ENCODE data around the gene TXLNB.
"Not testable (repeated sequence)": the region's sequence is repeated elsewhere in the genome, so short reads cannot be mapped to it uniquely, and the experiment has no call there.

Gene TXLNB

GRCh38 chr6:139235661-139236060 is 56.1 kb downstream of the TXLNB start:
- TF ChIP-seq CTCF (IDR thresholded peaks at IDR 0.05; ENCODE audit: low read depth, low read length), result no peak
- DNase-seq (ENCODE audit: low read depth in 2 of 2), result no peak
- H3K4me3 ChIP-seq (replicated peaks in 1 of 2; ENCODE audit: low read depth in 2 of 2, low read length in 2 of 2), result no peak overlapping the region

GRCh38 chr6:139234193-139234592 is 57.6 kb downstream of the TXLNB start:
- H3K4me3 ChIP-seq (replicated peaks in 1 of 2; ENCODE audit: low read depth in 2 of 2, low read length in 2 of 2); DNase-seq (ENCODE audit: low read depth in 2 of 2): not testable (repeated sequence)

GRCh38 chr6:139231206-139231605 is 60.6 kb downstream of the TXLNB start:
- no peak for DNase-seq (ENCODE audit: low read depth in 2 of 2)
- TF ChIP-seq CTCF (IDR thresholded peaks at IDR 0.05; ENCODE audit: low read depth, low read length), result no peak
- no peak overlapping the region for H3K4me3 ChIP-seq (replicated peaks in 1 of 2; ENCODE audit: low read depth in 2 of 2, low read length in 2 of 2)

- peak; percentile 48 to 52 for DNase-seq (ENCODE audit: low read depth in 2 of 2)
- TF ChIP-seq CTCF (IDR thresholded peaks at IDR 0.05; ENCODE audit: low read depth, low read length), result no peak
Observed at GRCh38 chr6:139230391-139230840, 61.4 kb downstream of the TXLNB start.

GRCh38 chr6:139228387-139228786 is 63.4 kb downstream of the TXLNB start:
- not testable (repeated sequence) for DNase-seq (ENCODE audit: low read depth in 2 of 2); H3K4me3 ChIP-seq (replicated peaks in 1 of 2; ENCODE audit: low read depth in 2 of 2, low read length in 2 of 2)

More at GRCh38 chr6:139230391-139230840, 61.4 kb downstream of the TXLNB start:
- no peak overlapping the region for H3K4me3 ChIP-seq (replicated peaks in 1 of 2; ENCODE audit: low read depth in 2 of 2, low read length in 2 of 2)

GRCh38 chr6:139219746-139220145 is 72.1 kb downstream of the TXLNB start:
- no peak overlapping the region for H3K4me3 ChIP-seq (replicated peaks in 1 of 2; ENCODE audit: low read depth in 2 of 2, low read length in 2 of 2)
- TF ChIP-seq CTCF (IDR thresholded peaks at IDR 0.05; ENCODE audit: low read depth, low read length), result no peak
- no peak for DNase-seq (ENCODE audit: low read depth in 2 of 2)

- DNase-seq (ENCODE audit: low read depth in 2 of 2), result peak; percentile 92 to 97
- TF ChIP-seq CTCF (IDR thresholded peaks at IDR 0.05; ENCODE audit: low read depth, low read length), result peak; percentile 94
- no peak overlapping the region for H3K4me3 ChIP-seq (replicated peaks in 1 of 2; ENCODE audit: low read depth in 2 of 2, low read length in 2 of 2)
Observed at GRCh38 chr6:139219271-139219729, 72.5 kb downstream of the TXLNB start.

GRCh38 chr6:139212460-139212859 is 79.3 kb downstream of the TXLNB start:
- not testable (repeated sequence) for DNase-seq (ENCODE audit: low read depth in 2 of 2)

GRCh38 chr6:139210766-139211165 is 81.0 kb downstream of the TXLNB start:
- H3K4me3 ChIP-seq (replicated peaks in 1 of 2; ENCODE audit: low read depth in 2 of 2, low read length in 2 of 2); DNase-seq (ENCODE audit: low read depth in 2 of 2): not testable (repeated sequence)

More at GRCh38 chr6:139212460-139212859, 79.3 kb downstream of the TXLNB start:
- H3K4me3 ChIP-seq (replicated peaks in 1 of 2; ENCODE audit: low read depth in 2 of 2, low read length in 2 of 2), result not testable (repeated sequence)

All from cardiac fibroblast (primary cell).